Posterior cingulate gyrus (tissue), 11 donors: ENCODE results near the gene CLDN7.

Source experiments
- DNase-seq, 10 donors: peaks; one replicate each; pipeline versions ENCODE4 v3.0.0 to v3.0.0-alpha.2; 2020 to 2021; ENCODE audit warnings: mixed read lengths in 3 of 10
- intact Hi-C: fragments of 100-400 bp; cut with DNase I; formaldehyde crosslinking; loops from one replicate; pipeline ENCODE4 v1.15.1; 2023

CLDN7 gene

GRCh38 chr17:7290166-7290565 is 27.9 kb upstream of the CLDN7 start:
- intact Hi-C loops = no loop called here
- no peak for DNase-seq

DNA sequence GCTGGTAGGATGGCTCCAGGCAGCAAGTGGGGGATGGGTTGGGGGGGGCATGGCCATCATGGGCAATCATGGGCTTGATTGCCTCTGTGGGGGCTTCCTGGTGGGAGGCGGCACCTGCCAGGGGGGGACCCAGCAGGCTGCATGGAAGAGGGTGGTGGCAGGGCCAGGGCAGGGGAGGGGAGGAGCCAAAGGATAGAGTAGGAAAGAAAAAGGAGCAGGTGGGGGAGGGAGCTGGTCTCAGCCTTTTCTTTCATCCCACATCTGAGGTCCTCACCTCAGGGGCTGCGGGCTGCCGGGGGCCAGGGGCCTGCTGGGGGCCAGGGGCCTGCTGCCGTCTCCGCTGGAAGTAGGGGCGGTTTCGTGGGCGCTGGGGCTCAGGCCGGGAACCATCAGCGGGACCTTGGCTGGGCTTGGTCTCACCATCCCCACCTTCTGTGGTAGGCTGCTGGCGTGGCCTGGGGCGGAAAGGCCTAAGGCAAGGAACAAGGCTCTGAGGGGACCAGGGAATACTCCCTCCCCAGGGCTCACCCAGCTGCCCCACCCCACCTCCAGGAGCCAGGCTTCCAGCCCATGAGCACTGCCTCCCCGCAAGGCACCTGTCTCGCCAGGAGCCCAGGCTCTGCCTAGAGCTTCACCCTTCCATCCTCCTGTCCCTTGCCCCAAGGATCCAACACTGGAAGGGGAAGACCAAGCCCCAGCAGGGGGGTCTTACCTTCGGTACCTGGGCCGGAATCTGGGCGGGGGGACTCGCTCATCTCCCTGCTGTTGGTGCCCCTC is 27.2 kb upstream of the CLDN7 start:
- intact Hi-C loops = no loop called here
- DNase-seq = no peak

DNA sequence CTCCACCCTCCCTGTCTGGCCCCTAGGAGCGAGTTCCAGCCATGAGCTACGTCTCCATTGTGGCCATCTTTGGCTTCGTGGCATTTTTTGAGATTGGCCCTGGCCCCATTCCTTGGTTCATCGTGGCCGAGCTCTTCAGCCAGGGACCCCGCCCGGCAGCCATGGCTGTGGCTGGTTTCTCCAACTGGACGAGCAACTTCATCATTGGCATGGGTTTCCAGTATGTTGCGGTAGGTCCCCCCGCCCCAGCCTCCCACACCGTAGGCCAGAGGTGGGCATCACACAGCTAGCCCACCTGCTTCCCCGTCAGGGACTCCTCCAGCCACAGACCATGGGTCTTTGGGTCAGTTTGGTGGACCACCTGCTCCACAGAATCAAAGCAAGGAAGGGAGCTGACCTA is 23.4 kb upstream of the CLDN7 start:
- intact Hi-C loops = no loop called here
- peak in 1 of 10 donors; percentile 52 for DNase-seq

DNA sequence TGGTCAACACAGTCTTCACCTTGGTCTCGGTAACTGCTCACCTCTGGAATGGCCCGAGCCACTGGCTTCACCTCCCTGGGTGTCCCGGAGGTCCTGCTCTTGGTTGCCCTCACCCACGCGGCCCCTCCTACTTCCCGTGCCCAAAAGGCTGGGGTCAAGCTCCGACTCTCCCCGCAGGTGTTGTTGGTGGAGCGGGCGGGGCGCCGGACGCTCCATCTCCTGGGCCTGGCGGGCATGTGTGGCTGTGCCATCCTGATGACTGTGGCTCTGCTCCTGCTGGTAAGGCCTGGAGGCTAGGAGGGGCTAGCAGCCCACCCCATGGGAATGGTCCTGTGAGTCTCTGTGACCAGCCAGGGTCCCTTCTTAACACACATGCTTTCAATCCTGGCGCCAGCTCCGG is 22.6 kb upstream of the CLDN7 start:
- DNase-seq = no peak
- intact Hi-C loops = no loop called here

DNA sequence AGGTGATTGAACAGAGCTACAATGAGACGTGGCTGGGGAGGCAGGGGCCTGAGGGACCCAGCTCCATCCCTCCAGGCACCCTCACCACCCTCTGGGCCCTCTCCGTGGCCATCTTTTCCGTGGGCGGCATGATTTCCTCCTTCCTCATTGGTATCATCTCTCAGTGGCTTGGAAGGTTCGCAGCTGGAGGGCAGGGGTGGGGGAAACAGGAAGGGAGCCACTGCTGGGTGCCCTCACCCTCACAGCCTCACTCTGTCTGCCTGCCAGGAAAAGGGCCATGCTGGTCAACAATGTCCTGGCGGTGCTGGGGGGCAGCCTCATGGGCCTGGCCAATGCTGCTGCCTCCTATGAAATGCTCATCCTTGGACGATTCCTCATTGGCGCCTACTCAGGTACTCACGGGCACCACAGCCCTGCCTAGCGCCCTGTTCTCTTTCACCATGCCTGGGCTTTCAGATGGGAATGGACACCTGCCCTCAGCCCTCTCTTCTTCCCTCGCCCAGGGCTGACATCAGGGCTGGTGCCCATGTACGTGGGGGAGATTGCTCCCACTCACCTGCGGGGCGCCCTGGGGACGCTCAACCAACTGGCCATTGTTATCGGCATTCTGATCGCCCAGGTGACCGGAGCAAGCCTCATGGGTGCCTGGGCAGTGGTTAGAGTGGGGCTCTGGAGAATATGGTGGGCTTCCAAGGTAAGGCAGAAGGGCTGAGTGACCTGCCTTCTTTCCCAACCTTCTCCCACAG is 21.4 kb upstream of the CLDN7 start:
- DNase-seq = no peak
- intact Hi-C loops = no loop called here

DNA sequence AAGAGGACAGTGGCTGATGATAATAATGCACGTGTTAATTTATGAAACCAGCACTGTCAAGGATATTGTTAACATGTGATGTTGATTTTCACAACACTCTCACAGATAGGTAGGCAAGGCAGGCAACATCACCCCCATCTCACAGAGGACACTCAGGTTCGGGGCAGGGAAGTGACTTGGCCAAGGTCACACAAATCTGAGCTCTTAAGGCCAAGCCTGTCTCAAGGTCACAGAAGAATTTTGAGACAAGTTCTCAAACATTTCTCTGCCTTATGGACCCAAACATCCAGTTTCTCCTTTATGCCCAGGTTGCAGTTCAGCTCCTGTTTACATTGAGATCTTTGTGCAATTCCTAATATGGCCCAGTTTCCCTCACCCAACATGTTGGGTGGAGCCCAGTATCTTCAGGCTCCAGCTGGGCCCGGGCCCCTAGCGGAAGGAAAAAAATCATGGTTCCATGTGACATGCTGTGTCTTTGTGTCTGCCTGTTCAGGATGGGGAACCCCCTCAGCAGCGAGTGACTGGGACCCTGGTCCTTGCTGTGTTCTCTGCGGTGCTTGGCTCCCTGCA is 20.6 kb upstream of the CLDN7 start:
- DNase-seq = peak in 1 of 10 donors; percentile 22
- intact Hi-C loops = no loop called here

DNA sequence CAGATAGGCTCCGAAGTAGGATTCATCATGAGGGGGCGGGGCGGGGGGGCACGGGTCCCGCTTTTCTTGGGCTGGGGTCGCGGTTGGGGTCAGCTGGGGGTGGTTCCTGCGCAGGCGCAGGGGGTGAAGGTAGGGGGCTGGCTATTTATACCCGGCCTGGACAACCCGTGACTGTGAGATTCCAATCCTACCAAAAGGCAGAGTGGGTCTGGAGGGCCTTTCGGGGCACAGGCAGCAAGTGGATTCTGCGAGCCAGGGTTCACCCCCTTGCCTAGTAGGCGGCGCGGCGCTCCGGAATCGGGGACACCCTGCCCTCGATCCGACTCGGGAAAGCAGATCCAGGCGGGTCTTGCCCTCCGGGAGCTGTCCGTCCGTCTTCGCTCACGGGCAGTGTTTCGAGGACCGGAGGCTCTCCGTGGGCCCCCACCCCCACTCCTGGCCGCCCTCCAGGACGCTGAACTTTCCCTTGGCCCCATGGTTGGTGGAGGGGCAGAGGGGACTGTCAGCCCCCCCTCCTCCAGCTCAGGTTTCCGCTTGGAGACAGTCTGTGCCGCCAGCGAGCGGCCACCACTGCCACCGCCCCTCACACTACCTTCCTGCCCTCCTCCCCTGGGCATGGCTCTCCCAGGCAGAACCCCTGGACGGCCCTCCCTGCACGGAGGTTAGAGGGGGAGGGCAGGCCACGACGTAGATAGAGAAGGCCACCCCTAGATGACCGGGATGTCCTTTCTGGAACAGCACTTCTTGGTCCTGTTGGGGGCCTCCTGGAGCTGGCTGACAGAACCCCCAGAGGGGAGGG is 19.9 kb upstream of the CLDN7 start:
- DNase-seq = peak in 1 of 10 donors; percentile 49
- intact Hi-C loops = no loop called here

DNA sequence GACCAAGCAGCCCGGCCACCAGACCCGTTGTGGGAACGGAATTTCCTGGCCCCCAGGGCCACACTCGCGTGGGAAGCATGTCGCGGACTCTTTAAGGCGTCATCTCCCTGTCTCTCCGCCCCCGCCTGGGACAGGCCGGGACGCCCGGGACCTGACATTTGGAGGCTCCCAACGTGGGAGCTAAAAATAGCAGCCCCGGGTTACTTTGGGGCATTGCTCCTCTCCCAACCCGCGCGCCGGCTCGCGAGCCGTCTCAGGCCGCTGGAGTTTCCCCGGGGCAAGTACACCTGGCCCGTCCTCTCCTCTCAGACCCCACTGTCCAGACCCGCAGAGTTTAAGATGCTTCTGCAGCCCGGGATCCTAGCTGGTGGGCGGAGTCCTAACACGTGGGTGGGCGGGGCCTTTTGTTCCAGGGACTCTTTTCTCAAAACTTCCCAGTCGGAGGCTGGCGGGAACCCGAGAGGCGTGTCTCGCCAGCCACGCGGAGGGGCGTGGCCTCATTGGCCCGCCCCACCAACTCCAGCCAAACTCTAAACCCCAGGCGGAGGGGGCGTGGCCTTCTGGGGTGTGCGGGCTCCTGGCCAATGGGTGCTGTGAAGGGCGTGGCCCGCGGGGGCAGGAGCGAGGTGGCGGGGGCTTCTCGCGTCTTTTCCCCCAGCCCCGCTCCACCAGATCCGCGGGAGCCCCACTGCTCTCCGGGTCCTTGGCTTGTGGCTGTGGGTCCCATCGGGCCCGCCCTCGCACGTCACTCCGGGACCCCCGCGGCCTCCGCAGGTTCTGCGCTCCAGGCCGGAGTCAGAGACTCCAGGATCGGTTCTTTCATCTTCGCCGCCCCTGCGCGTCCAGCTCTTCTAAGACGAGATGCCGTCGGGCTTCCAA is 19.0 kb upstream of the CLDN7 start, which contains the start of gene SLC2A4:
TSS of gene SLC2A4 (plus strand) at position 645 of the 879 bp plus-strand sequence. CDS start at position 862, 217 bp downstream.
- intact Hi-C loops = no loop called here
- peak; percentile 39 to 93 (median 66) for DNase-seq

DNA sequence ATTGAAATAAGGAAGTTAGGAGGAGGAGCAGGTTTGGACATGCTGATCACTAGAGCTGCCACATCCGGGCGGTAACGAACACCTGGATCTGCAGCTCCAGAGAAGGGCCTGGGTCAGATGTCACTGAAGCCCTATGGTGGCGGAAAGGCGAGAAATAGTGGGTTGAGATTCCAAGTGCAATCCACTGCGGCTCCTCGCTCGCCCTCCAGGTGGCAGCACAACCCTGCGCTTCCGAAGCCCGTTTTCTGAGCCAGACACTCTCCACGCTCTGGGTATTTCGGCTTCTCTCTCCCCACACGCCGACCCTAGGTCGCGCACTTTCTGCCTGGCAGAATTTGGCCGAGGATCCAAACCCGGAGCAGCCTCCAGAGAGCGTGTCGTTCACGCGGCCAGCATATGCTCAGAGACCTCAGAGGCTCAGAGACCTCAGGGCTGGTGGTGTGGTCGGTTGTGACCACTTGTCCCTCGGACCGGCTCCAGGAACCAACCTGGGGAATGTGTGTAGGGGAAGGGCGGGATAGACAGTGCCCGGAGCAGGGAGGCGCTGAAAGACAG is 18.3 kb upstream of the CLDN7 start:
- DNase-seq = peak; percentile 61 to 97 (median 80)
- intact Hi-C loops = loop anchor here (1.0 kb wide), 1 partner anchor 16 kb away; no protein-coding TSS in a partner anchor

DNA sequence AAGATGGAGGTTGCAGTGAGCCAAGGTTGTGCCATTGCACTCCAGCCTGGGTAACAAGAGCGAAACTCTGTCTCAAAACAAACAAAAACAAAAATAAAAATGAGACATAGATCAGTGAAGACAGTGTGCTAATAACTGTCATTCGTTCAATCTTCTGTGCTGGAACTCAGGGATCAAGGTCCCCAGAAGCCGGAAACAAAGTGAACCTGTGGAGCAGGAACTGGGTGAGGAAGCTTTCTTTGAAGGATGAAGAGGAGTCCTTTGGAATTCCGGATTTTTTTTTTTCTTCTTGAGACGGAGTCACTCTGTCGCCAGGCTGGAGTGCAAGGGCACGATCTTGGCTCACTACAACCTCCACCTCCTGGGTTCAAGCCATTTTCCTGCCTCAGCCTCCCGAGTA is 17.2 kb upstream of the CLDN7 start:
- no peak for DNase-seq
- intact Hi-C loops = no loop called here

GRCh38 chr17:7266784-7267183 is 4.5 kb upstream of the CLDN7 start:
- intact Hi-C loops = no loop called here
- peak in 1 of 10 donors; percentile 51 for DNase-seq

DNA sequence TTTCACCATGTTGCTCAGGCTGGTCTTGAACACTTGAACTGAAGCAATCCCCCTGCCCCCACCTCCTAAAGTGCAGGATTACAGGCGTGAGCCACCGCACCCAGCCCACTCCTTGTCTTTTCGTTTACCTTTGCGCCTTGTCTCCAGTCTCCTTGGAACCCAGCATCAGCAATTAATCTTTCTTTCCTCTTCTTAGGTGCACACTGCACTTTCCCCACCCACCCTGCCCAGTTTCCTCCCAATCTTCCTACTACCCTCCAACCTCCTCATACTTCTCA is 1.5 kb upstream of the CLDN7 start:
- intact Hi-C loops = no loop called here
- no peak for DNase-seq

GRCh38 chr17:7262935-7263800 is 890 bp upstream of the CLDN7 start:
- peak in 2 of 10 donors; percentile 25 to 61 for DNase-seq
- intact Hi-C loops = no loop called here

DNA sequence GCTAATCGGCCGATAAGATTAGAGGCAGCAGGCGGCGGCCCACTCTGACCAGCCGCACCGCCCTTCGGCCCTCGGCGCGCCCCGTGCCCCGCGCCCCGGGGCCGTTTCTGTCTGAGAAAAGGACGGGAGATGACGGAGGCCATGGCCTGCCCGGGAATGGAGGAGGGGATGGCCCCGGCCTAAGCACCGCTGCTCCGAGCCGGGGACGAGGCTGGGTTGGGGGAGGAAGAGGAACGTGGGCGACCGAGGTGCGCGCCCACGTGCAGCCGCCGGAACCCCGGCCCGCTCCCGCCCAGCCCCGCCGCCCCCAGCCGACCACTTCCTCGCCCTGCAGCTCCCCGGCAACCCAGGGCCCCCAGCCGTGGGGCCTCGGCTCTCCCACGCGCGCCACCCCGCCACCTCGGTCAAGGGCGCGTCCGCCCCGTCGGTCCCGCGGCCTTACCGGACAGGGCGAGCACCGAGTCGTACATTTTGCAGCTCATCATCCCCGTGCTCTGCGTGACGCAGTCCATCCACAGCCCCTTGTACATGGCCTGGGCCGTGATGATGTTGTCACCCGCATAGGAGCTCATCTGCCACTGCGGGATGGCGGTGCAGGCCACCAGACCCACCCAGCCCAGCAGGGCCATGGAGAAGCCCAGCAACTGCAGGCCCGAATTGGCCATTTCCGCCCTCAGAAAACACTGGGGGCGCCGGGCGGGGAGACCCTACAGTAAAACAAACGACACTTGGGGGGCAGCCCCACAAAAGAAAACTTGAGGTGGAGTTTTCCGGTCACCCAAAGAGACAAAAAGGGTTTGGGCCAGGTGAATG is 693 bp downstream of the CLDN7 start:
- intact Hi-C loops = no loop called here
- peak in 2 of 10 donors; percentile 63 to 82 for DNase-seq

GRCh38 chr17:7260651-7261378 is 1.5 kb downstream of the CLDN7 start:
- intact Hi-C loops = no loop called here
- peak in 2 of 10 donors; percentile 61 to 62 for DNase-seq

- intact Hi-C loops = no loop called here
- peak in 2 of 10 donors; percentile 30 to 40 for DNase-seq
Observed at GRCh38 chr17:7260151-7260550, 2.1 kb downstream of the CLDN7 start.

GRCh38 chr17:7259555-7259889 is 2.8 kb downstream of the CLDN7 start:
- intact Hi-C loops = no loop called here
- DNase-seq = peak in 1 of 10 donors; percentile 46
